Measurements from ENCODE around the gene PLA2G1B.

GRCh38 chr12:120370343-120371243 lies 43.0 kb upstream of the PLA2G1B start:
- no peak for TF ChIP-seq CTCF (IDR thresholded peaks at IDR 0.05)
- no peak for TF ChIP-seq POLR2A (IDR thresholded peaks at IDR 0.05)

All from heart left ventricle (tissue), 13 donors.